PC-9 (cell line): Measurements from ENCODE around the gene PTPRD. TPM values are rescaled to one million over a fixed set of nuclear protein-coding genes. Genes with fewer than 3 reads are reported as not detected.

ENCODE experiments used
- BruUV-seq: library from RNA; stranded (reverse); fragments of 400-500 nt; replicated peaks from 2 replicates; lab custom pipeline; 2021; lab: Mats Ljungman, UMichigan
- CTCF ChIA-PET: fragments of 300-600 bp; sonication (Branson Sonifier 250); formaldehyde crosslinking; loops from one replicate; lab custom pipeline; 2022; ENCODE audit warnings: antibody characterized with exemption; lab: Charles Lee
- POLR2A ChIA-PET: fragments of 300-600 bp; sonication (Branson Sonifier 250); formaldehyde crosslinking; loops from one replicate; lab custom pipeline; 2022; ENCODE audit warnings: antibody characterized with exemption; ENCODE audit not compliant: unreplicated experiment; lab: Charles Lee
- DNase-seq, 2 experiments: peaks; one replicate each; pipeline versions ENCODE4 v3.0.0 to v3.0.0-alpha.2; 2015 to 2022; ENCODE audit warnings: mixed read lengths in 1 of 2
- H2AFZ ChIP-seq: fragments of 200-600 bp; sonication (generic); 2 replicates; pipeline ENCODE4 v1.8.1; 2017; ENCODE audit warnings: antibody characterized with exemption
- H3F3A ChIP-seq: fragments of 200-600 bp; sonication (generic); 2 replicates; pipeline ENCODE4 v1.8.1; 2017; ENCODE audit warnings: antibody characterized with exemption, mild to moderate bottlenecking, low read depth; ENCODE audit not compliant: insufficient read depth
- H3K27ac ChIP-seq: fragments of 200-600 bp; sonication (generic); 2 replicates; pipeline ENCODE4 v1.6.1; 2016; ENCODE audit warnings: mixed run types
- H3K27me3 ChIP-seq: fragments of 200-600 bp; sonication (generic); 2 replicates; pipeline ENCODE4 v1.6.1; 2016; ENCODE audit warnings: low read depth, mixed run types; ENCODE audit not compliant: insufficient read depth
- H3K36me3 ChIP-seq: fragments of 200-600 bp; sonication (generic); 2 replicates; pipeline ENCODE4 v1.6.1; 2016; ENCODE audit warnings: low read depth, mixed run types
- H3K4me1 ChIP-seq: fragments of 200-600 bp; sonication (generic); replicated peaks from 2 replicates; pipeline ENCODE4 v1.6.1; 2016; ENCODE audit warnings: mixed run types; ENCODE audit not compliant: insufficient read depth
- H3K4me2 ChIP-seq: fragments of 200-600 bp; sonication (generic); 2 replicates; pipeline ENCODE4 v1.6.1; 2017; ENCODE audit warnings: mixed run types
- H3K4me3 ChIP-seq: fragments of 200-600 bp; sonication (generic); 2 replicates; pipeline ENCODE4 v1.6.1; 2016; ENCODE audit warnings: mixed run types
- H3K79me2 ChIP-seq: fragments of 200-600 bp; sonication (generic); 2 replicates; pipeline ENCODE4 v1.6.1; 2017; ENCODE audit warnings: low read depth, mixed run types
- H3K9me2 ChIP-seq: fragments of 200-600 bp; sonication (generic); 2 replicates; pipeline ENCODE4 v1.8.1; 2017; ENCODE audit warnings: mild to moderate bottlenecking; ENCODE audit not compliant: insufficient read depth
- H3K9me3 ChIP-seq: fragments of 200-600 bp; sonication (generic); 2 replicates; pipeline ENCODE4 v1.8.1; 2016; ENCODE audit warnings: low read depth; ENCODE audit not compliant: insufficient read depth
- H4K20me1 ChIP-seq: fragments of 200-600 bp; sonication (generic); 2 replicates; pipeline ENCODE4 v1.8.1; 2017; ENCODE audit not compliant: insufficient read depth
- EZH2 ChIP-seq: fragments of 200-600 bp; sonication (generic); IDR thresholded peaks from 2 replicates; pipeline ENCODE4 v1.8.0; 2017; ENCODE audit warnings: antibody characterized with exemption, low read depth
- intact Hi-C: fragments of 100-400 bp; cut with micrococcal nuclease; formaldehyde crosslinking; loops from one replicate; pipeline ENCODE4 v1.10.0; 2022; ENCODE audit not compliant: unreplicated experiment
- total RNA-seq: library from RNA; stranded (reverse); gene quantifications from 2 replicates; pipeline ENCODE4 v1.2.3, GENCODE V29; 2021
- TF ChIP-seq, protein P1 (sequence below): fragments of 200-600 bp; sonication (generic); conservative IDR thresholded peaks from 2 replicates; pipeline ENCODE4 v1.6.1; 2017; ENCODE audit warnings: mixed run types, antibody characterized with exemption, mild to moderate bottlenecking, moderate library complexity

PTPRD gene
- total RNA-seq, 1 experiment from 2014 or later = not detected

DNA sequence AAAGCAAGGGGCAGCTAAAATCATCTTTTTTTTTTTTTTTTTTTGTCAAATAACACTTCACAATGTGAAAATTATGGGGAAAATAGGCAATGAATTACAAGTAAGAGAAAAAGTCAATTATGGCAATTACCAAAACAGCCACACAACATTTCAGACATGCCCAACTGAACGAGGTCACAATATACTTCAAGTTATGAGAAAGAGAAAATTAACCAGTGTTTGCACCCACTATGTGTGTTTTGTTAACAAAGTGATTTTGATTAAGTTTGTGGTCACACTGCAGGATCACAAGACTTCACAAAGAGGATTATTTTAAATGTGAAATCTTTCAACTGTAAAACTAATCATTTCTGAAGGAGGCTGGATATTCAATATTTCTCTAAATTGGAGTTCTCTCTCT is 1780.4 kb downstream of the PTPRD start:
- Histone ChIP-seq H3K4me2 (no peak overlapping the region), H4K20me1 (no peaks in the 10 kb centered on the region), H3F3A (no peaks in the 10 kb centered on the region), H3K4me3 (no peak overlapping the region), H3K27ac (no peak overlapping the region), H3K27me3 (no peaks in the 10 kb centered on the region), H3K4me1 (no peaks in the 10 kb centered on the region), H3K36me3 (no peaks in the 10 kb centered on the region), H3K79me2 (no peaks in the 10 kb centered on the region), H3K9me2 (no peaks in the 10 kb centered on the region), H3K9me3 (no peaks in the 10 kb centered on the region), H2AFZ (no peak overlapping the region)
- DNase-seq = no peak
- intact Hi-C loops = no loop called here
- POLR2A ChIA-PET = no interaction called here
- TF ChIP-seq, protein P1, sequence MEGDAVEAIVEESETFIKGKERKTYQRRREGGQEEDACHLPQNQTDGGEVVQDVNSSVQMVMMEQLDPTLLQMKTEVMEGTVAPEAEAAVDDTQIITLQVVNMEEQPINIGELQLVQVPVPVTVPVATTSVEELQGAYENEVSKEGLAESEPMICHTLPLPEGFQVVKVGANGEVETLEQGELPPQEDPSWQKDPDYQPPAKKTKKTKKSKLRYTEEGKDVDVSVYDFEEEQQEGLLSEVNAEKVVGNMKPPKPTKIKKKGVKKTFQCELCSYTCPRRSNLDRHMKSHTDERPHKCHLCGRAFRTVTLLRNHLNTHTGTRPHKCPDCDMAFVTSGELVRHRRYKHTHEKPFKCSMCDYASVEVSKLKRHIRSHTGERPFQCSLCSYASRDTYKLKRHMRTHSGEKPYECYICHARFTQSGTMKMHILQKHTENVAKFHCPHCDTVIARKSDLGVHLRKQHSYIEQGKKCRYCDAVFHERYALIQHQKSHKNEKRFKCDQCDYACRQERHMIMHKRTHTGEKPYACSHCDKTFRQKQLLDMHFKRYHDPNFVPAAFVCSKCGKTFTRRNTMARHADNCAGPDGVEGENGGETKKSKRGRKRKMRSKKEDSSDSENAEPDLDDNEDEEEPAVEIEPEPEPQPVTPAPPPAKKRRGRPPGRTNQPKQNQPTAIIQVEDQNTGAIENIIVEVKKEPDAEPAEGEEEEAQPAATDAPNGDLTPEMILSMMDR = no peak
- no peak for TF ChIP-seq EZH2
- no TSS peak for BruUV-seq
- CTCF ChIA-PET = no interaction called here

DNA sequence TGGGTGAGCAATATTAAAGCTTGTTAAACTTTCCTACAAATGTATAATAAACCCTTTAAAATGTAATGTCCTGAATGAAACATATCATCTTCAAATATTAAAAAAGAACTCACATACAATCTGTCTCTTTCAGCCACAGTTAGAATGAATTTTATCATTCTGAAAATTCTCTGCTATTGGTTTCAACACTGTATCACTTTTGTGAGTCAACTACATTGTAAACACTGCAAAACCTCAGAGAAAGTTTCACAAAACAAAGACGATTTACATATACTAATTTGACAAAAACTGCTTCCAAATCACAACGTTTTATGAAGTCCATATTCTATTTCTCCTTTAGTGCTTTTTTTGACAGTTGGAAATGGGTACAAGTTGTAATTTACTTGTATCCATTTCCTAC is 1781.2 kb downstream of the PTPRD start:
- Histone ChIP-seq H3F3A (no peaks in the 10 kb centered on the region), H3K79me2 (no peaks in the 10 kb centered on the region), H3K27ac (no peak overlapping the region), H3K36me3 (no peaks in the 10 kb centered on the region), H3K9me3 (no peaks in the 10 kb centered on the region), H4K20me1 (no peaks in the 10 kb centered on the region), H3K27me3 (no peaks in the 10 kb centered on the region), H2AFZ (no peak overlapping the region), H3K4me3 (no peak overlapping the region), H3K4me2 (no peak overlapping the region), H3K4me1 (no peaks in the 10 kb centered on the region), H3K9me2 (no peaks in the 10 kb centered on the region)
- no peak for DNase-seq
- BruUV-seq = no TSS peak
- CTCF ChIA-PET = no interaction called here
- POLR2A ChIA-PET = no interaction called here
- intact Hi-C loops = no loop called here
- TF ChIP-seq, protein P1 = no peak
- TF ChIP-seq EZH2 = no peak

- Histone ChIP-seq H3K79me2 (no peaks in the 10 kb centered on the region), H3K27me3 (no peaks in the 10 kb centered on the region), H3K4me1 (no peaks in the 10 kb centered on the region), H2AFZ (no peak overlapping the region), H4K20me1 (no peaks in the 10 kb centered on the region), H3K4me2 (no peak overlapping the region), H3K9me3 (no peaks in the 10 kb centered on the region), H3K36me3 (no peaks in the 10 kb centered on the region), H3F3A (no peaks in the 10 kb centered on the region), H3K9me2 (no peaks in the 10 kb centered on the region), H3K4me3 (no peak overlapping the region), H3K27ac (no peak overlapping the region)
- POLR2A ChIA-PET = no interaction called here
- intact Hi-C loops = no loop called here
- CTCF ChIA-PET = no interaction called here
- DNase-seq = no peak
- BruUV-seq = no TSS peak
- TF ChIP-seq EZH2 = no peak
- TF ChIP-seq, protein P1 = no peak
These were observed 1786.5 kb downstream of the PTPRD start for GRCh38 chr9:8826281-8826680.
